ENCODE data around the gene ECSIT.
"Not testable (repeated sequence)": the region's sequence is repeated elsewhere in the genome, so short reads cannot be mapped to it uniquely, and the experiment has no call there.

- TF ChIP-seq CTCF, EP300, POLR2A (IDR thresholded peaks at IDR 0.05): not testable (repeated sequence)
Measured at GRCh38 chr19:11573763-11574162, 44.8 kb upstream of the ECSIT start.

Data from suprapubic skin (tissue), 3 donors.